Left lung (tissue), 10 donors: ENCODE results near the gene TMUB1. TPM values are rescaled to one million over a fixed set of nuclear protein-coding genes. Genes with fewer than 3 reads are reported as not detected.
"Not testable (repeated sequence)": the region's sequence is repeated elsewhere in the genome, so short reads cannot be mapped to it uniquely, and the experiment has no call there.

Experiments
- ATAC-seq: fragments of 200-7000 bp; cut with Tn5 transposase; one replicate; pipeline ENCODE4 v1.9.1; 2020; ENCODE audit warnings: moderate library complexity
- DNase-seq, 4 donors: peaks; one replicate each; pipeline ENCODE4 v3.0.0-alpha.2; 2013 to 2020
- H3K27ac ChIP-seq, 2 donors: fragments of 200-600 bp; sonication (generic) in 1 of 2; one replicate each; pipeline versions ENCODE4 v1.5.0 to v1.8.0; 2020 to 2021
- H3K27me3 ChIP-seq, 2 donors: fragments of 200-600 bp; sonication (generic) in 1 of 2; one replicate each; pipeline versions ENCODE4 v1.5.0 to v1.8.0; 2020 to 2021
- H3K36me3 ChIP-seq, 2 donors: fragments of 200-600 bp; sonication (generic) in 1 of 2; one replicate each; pipeline versions ENCODE4 v1.5.0 to v1.8.0; 2020 to 2021
- H3K4me1 ChIP-seq, 2 donors: fragments of 200-600 bp; one replicate each; pipeline ENCODE4 v1.8.0; 2021
- H3K4me3 ChIP-seq, 2 donors: fragments of 200-600 bp; sonication (generic) in 1 of 2; one replicate each; pipeline versions ENCODE4 v1.5.0 to v1.8.0; 2020 to 2021; ENCODE audit warnings: mild to moderate bottlenecking in 1 of 2
- H3K9me3 ChIP-seq, 2 donors: fragments of 200-600 bp; sonication (generic) in 1 of 2; one replicate each; pipeline versions ENCODE4 v1.5.0 to v1.8.0; 2020 to 2021
- CTCF ChIP-seq, 2 donors: fragments of 200-600 bp; sonication (generic) in 1 of 2; IDR thresholded peaks; one replicate each; pipeline versions ENCODE4 v1.5.0 to v1.8.0; 2021; ENCODE audit warnings: antibody characterized with exemption in 2 of 2
- intact Hi-C, 2 donors: fragments of 100-400 bp; cut with DNase I; formaldehyde crosslinking; loops; one replicate each; pipeline versions ENCODE4 v1.11.2 to v1.14.2; 2022
- polyA plus RNA-seq, 6 donors: library from polyadenylated mRNA; unstranded; fragments of 120-200 nt; gene quantifications; one replicate each; pipeline ENCODE4 v1.2.1, GENCODE V29; 2013; ENCODE audit not compliant: insufficient read length in 6 of 6
- total RNA-seq, 2 donors: library from RNA; stranded (reverse); fragmentation: NEBNext Ultra II Directional; extraction: Animal tissue kit (Norgen Biotek cat#: 25700); gene quantifications; one replicate each; pipeline ENCODE4 v1.2.1, GENCODE V29; 2021
- donor health status: DM: no; HTN: yes; CAD: no.
- donor health status: DM: no; HTN: no; CAD: no.

TMUB1 gene
- total and polyA plus RNA-seq, 8 donors = 21.2 to 49.1 (median 24.5) TPM

- peak; percentile 10 for ATAC-seq
- DNase-seq = peak in 1 of 4 donors; percentile 63
- no peak overlapping the region for H3K27ac ChIP-seq
- intact Hi-C loops = no loop called here
- H3K27me3 ChIP-seq = peaks cover 0 to 23% of the 10 kb centered on the region in 2 donors
- H3K36me3 ChIP-seq = peaks cover 0 to 38% of the 10 kb centered on the region in 2 donors
- H3K9me3 ChIP-seq = no peaks in the 10 kb centered on the region
- no peak for TF ChIP-seq CTCF (IDR thresholded peaks at IDR 0.05)
- H3K4me3 ChIP-seq = no peak overlapping the region
- peaks cover 3 to 13% of the 10 kb centered on the region in 2 donors for H3K4me1 ChIP-seq
Measured at GRCh38 chr7:151046603-151047573, 36.4 kb downstream of the TMUB1 start.

GRCh38 chr7:151045967-151046366 lies 37.3 kb downstream of the TMUB1 start:
- Histone ChIP-seq H3K27ac (no peak overlapping the region), H3K9me3 (no peaks in the 10 kb centered on the region), H3K36me3 (peaks cover 0 to 38% of the 10 kb centered on the region in 2 donors), H3K4me1 (peaks cover 3 to 6% of the 10 kb centered on the region in 2 donors), H3K27me3 (peaks cover 0 to 15% of the 10 kb centered on the region in 2 donors), H3K4me3 (no peak overlapping the region)
- TF ChIP-seq CTCF (IDR thresholded peaks at IDR 0.05) = no peak
- ATAC-seq (no peak), DNase-seq (no peak)
- intact Hi-C loops = no loop called here

- no peak for ATAC-seq
- no peaks in the 10 kb centered on the region for H3K9me3 ChIP-seq
- intact Hi-C loops = no loop called here
- TF ChIP-seq CTCF (IDR thresholded peaks at IDR 0.05) = no peak
- H3K27me3 ChIP-seq = peaks cover 0 to 8% of the 10 kb centered on the region in 2 donors
- peaks cover 0 to 38% of the 10 kb centered on the region in 2 donors for H3K36me3 ChIP-seq
- peaks cover 3 to 5% of the 10 kb centered on the region in 2 donors for H3K4me1 ChIP-seq
- DNase-seq = no peak
- no peak overlapping the region for H3K4me3 ChIP-seq
- no peak overlapping the region for H3K27ac ChIP-seq
Measured at GRCh38 chr7:151045262-151045661, 38.0 kb downstream of the TMUB1 start.

GRCh38 chr7:151043959-151044358 lies 39.3 kb downstream of the TMUB1 start:
- Histone ChIP-seq H3K27me3 (no peaks in the 10 kb centered on the region), H3K4me1 (peaks cover 9 to 18% of the 10 kb centered on the region in 2 donors), H3K4me3 (no peak overlapping the region), H3K9me3 (no peaks in the 10 kb centered on the region), H3K36me3 (peaks cover 0 to 38% of the 10 kb centered on the region in 2 donors), H3K27ac (no peak overlapping the region)
- intact Hi-C loops = no loop called here
- TF ChIP-seq CTCF (IDR thresholded peaks at IDR 0.05) = no peak
- no peak for DNase-seq
- no peak for ATAC-seq

GRCh38 chr7:151043449-151043848 lies 39.8 kb downstream of the TMUB1 start:
- H3K27ac ChIP-seq, intact Hi-C loops, ATAC-seq, DNase-seq, H3K9me3 ChIP-seq, H3K4me3 ChIP-seq, H3K27me3 ChIP-seq: not testable (repeated sequence)
- Histone ChIP-seq H3K4me1 (peaks cover 15 to 24% of the 10 kb centered on the region in 2 donors), H3K36me3 (peaks cover 0 to 38% of the 10 kb centered on the region in 2 donors)
